Measurements from ENCODE around the gene STAC.

- TF ChIP-seq, protein P1, sequence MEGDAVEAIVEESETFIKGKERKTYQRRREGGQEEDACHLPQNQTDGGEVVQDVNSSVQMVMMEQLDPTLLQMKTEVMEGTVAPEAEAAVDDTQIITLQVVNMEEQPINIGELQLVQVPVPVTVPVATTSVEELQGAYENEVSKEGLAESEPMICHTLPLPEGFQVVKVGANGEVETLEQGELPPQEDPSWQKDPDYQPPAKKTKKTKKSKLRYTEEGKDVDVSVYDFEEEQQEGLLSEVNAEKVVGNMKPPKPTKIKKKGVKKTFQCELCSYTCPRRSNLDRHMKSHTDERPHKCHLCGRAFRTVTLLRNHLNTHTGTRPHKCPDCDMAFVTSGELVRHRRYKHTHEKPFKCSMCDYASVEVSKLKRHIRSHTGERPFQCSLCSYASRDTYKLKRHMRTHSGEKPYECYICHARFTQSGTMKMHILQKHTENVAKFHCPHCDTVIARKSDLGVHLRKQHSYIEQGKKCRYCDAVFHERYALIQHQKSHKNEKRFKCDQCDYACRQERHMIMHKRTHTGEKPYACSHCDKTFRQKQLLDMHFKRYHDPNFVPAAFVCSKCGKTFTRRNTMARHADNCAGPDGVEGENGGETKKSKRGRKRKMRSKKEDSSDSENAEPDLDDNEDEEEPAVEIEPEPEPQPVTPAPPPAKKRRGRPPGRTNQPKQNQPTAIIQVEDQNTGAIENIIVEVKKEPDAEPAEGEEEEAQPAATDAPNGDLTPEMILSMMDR (IDR thresholded peaks at IDR 0.05) = no peak
- no peak for TF ChIP-seq POLR2A (IDR thresholded peaks at IDR 0.05)
- TF ChIP-seq POLR2AphosphoS5 (IDR thresholded peaks at IDR 0.05; ENCODE audit: insufficient read depth in 1 of 2, low read depth in 1 of 2) = no peak
These were observed 181.3 kb downstream of the STAC start for GRCh38 chr3:36561601-36562000.

Measured in vagina (tissue), 2 donors.